GM20000 (cell line): Measurements from ENCODE around the gene KIFC3.
"Not testable (repeated sequence)": the region's sequence is repeated elsewhere in the genome, so short reads cannot be mapped to it uniquely, and the experiment has no call there.

Experiments
- DNase-seq: peaks from one replicate; pipeline ENCODE4 v3.0.0; 2012; ENCODE audit warnings: low spot score
- TF ChIP-seq, protein P1 (sequence below): IDR thresholded peaks from 2 replicates; pipeline ENCODE4 v1.5.1; 2012; ENCODE audit warnings: mild to moderate bottlenecking, control low read depth; ENCODE audit errors: extremely low read depth, missing control alignments

Gene KIFC3, protein sequence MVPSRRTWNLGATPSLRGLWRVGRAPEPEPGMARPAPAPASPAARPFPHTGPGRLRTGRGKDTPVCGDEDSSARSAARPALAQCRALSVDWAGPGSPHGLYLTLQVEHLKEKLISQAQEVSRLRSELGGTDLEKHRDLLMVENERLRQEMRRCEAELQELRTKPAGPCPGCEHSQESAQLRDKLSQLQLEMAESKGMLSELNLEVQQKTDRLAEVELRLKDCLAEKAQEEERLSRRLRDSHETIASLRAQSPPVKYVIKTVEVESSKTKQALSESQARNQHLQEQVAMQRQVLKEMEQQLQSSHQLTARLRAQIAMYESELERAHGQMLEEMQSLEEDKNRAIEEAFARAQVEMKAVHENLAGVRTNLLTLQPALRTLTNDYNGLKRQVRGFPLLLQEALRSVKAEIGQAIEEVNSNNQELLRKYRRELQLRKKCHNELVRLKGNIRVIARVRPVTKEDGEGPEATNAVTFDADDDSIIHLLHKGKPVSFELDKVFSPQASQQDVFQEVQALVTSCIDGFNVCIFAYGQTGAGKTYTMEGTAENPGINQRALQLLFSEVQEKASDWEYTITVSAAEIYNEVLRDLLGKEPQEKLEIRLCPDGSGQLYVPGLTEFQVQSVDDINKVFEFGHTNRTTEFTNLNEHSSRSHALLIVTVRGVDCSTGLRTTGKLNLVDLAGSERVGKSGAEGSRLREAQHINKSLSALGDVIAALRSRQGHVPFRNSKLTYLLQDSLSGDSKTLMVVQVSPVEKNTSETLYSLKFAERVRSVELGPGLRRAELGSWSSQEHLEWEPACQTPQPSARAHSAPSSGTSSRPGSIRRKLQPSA

DNA sequence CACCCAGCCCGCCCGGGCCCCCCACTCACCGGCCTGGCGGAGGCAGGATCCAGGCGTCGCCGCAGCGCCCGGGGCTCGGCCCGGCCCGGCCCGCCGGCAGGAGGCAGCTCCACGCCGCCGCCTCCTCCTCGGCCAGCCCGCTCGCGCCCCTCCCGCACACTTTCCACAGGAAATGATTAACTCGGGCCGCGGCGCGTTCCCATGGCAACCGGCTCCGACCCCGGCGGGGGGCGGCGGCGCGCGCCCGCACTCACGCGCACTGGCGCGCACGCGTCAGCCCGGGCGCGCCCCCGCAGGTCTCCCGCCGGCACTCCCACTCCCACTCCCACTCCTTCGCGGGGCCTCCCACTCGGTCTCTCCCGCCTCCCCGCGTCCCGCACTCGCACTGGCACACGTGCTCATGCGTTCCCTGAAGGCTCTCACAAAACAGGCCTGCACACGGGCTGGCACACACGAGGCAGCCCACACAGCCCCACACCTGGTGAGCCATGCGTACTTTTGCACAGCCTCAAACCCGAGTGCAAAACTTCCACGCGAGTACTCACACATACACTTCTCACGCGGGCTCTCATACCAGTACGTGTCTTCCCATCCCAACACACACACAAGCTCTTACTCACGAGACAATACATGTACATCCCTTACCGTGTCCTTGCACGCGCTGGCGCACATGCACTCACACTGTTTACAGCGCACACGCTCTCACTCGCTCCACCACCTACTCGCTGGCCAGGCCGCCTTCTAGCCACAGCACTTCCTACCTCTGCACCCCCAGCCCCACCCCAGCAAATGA, at the start of gene KIFC3:
Gene KIFC3, minus strand, starts transcription at position 151 of the 793 bp plus-strand sequence. CDS start 4,248 bp downstream, outside the sequence.
- peak; percentile 81 for DNase-seq
- TF ChIP-seq, protein P1, sequence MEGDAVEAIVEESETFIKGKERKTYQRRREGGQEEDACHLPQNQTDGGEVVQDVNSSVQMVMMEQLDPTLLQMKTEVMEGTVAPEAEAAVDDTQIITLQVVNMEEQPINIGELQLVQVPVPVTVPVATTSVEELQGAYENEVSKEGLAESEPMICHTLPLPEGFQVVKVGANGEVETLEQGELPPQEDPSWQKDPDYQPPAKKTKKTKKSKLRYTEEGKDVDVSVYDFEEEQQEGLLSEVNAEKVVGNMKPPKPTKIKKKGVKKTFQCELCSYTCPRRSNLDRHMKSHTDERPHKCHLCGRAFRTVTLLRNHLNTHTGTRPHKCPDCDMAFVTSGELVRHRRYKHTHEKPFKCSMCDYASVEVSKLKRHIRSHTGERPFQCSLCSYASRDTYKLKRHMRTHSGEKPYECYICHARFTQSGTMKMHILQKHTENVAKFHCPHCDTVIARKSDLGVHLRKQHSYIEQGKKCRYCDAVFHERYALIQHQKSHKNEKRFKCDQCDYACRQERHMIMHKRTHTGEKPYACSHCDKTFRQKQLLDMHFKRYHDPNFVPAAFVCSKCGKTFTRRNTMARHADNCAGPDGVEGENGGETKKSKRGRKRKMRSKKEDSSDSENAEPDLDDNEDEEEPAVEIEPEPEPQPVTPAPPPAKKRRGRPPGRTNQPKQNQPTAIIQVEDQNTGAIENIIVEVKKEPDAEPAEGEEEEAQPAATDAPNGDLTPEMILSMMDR, result peak; percentile 28

DNA sequence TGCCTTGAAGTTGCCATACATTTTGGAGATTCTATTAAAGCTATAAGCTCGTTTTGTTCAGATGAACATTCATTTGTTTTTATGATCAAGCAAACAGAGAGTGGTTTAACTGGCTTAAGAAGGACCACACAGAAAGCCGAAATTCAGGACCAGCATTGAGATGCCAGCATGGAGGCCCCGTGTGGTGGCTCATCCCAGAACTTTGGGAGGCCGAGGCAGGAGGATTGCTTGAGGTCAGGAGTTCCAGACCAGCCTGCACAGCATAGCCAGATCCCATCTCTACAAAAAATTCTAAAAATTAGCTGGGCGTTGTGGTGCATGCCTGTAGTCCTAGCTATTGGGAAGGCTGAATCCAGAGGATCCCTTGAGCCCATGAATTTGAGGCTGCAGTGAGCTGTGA, 45.9 kb upstream of the KIFC3 start:
- DNase-seq, result no peak
- TF ChIP-seq, protein P1, result no peak

DNA sequence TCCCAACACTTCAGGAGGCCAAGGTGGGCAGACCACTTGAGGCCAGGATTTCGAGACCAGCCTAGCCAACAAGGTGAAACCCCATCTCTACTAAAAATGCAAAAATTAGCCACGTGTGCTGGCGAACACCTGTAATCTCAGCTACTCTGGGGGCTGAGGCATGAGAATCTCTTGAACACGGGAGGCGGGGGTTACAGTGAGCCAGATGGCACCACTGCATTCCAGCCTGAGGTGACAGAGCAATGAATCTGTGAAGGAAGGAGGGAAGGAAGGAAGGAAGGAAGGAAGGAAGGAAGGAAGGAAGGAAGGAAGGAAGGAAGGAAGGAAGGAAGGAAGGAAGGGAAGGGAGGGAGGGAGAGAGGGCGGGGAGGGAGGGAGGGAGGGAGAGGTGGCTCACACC, 44.6 kb upstream of the KIFC3 start:
- DNase-seq, result not testable (repeated sequence)

DNA sequence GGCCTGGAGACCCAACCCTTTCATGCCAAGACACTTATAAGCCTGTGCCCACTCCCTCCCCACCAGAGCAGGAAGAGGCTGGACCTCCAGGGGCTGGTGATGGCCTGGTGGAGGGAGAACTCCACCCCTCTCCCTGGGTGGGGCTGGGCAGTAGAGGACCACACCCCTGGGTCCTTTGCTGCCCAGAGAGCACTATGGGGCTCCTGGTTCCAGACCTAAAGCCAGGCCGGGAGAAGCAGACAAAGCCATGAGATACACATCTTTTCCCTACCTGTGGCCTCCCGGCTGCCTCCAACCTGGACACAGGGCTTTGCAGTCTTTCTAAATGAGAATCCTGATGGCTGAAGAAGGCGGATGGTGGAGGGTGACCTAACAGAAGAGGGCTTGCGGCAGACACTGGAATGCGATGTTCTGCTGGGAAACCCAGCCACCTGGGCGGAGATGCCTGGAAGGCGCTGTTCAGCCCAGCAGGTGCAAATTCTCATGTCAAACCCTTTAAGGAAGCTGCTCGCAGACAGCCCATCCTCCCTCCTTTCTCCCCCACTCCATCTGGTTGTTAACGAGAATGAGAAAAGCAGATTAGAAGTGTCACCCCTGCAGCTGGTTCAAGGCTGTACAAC, 43.9 kb upstream of the KIFC3 start:
- DNase-seq, result no peak
- TF ChIP-seq, protein P1, result no peak

DNA sequence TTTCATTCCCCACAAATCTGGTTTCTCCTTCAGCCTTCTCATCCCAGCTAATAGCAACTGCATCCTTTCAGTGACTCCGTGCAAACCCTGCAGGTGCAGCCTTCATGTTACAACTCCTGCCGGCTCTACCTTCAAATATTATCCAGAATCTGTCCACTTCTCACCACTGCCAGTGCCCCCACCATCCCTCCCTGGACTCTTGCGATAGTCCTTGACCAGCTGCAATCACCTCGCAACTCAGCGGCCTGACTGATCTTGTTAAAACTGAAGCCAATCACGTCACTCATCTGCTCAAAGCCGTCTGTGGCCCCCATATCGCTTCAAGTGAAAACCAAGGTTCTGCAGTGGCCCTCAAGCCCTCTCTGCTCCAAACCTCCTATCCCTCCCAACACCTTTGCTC, 42.8 kb upstream of the KIFC3 start:
- no peak for DNase-seq
- TF ChIP-seq, protein P1, result no peak

DNA sequence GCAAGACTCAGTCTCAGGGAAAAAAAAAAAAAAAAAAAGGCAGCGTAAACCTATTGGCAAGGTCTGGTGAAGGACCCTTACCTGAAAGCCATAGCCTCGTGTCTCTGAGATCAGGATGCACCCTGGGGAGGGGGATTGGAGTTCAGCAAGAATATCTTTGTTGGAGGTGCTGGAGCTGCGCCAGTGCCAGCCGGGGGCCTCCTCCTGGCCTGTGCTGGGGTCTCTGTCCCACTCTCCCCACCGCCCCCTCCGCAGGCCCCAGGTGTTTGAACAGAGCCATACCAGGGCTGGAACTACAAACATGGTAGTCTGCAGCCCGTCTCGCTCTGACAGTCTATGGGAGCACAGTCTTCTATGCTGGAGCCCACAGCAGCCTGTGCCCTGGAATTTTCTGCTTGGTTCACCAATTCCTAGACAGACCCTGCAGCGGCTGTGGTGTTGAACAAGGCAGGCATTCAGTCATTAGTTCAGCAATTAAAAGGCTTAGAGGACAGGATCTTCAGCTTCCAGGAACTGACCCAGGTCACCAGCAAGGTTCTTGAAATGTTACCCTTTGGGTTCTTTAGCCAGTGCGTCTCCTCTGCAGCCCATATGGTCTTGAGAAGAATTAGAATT, 42.2 kb upstream of the KIFC3 start:
- TF ChIP-seq, protein P1, result no peak

DNA sequence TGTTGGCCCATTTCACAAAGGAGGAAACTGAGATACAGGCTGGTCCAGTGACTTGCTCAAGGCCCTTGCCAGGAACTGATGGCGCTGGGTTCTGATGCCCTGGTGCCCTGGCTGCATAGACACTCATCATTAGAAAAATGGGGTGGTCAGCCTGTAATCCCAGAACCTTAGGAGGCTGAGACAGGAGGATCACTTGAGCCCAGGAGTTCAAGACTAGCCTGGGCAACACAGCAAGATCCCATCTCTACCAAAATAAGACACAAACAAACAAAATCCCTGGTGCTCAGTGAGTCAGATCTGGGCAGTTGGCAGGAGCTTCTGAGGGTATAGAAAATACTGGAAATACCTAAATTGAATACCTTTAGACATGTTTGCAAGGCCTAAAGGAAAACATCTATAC, 41.1 kb upstream of the KIFC3 start:
- DNase-seq, result no peak

More for the DNA sequence above, 42.2 kb upstream of the KIFC3 start:
- no peak for DNase-seq

More for the DNA sequence above, 41.1 kb upstream of the KIFC3 start:
- TF ChIP-seq, protein P1, result no peak
